Esophagus squamous epithelium (tissue), 5 donors: ENCODE data around the gene CNRIP1. TPM values are rescaled to one million over a fixed set of nuclear protein-coding genes. Genes with fewer than 3 reads are reported as not detected.

Source experiments
- DNase-seq: peaks from one replicate; lab custom pipeline; 2025; lab: John Stamatoyannopoulos, UW
- H3K27ac ChIP-seq, 4 donors: fragments of 200-600 bp; sonication (generic); one replicate each; pipeline ENCODE4 v1.5.1; 2016 to 2019; ENCODE audit warnings: mild to moderate bottlenecking in 1 of 4
- H3K27me3 ChIP-seq, 4 donors: fragments of 200-600 bp; sonication (generic); 1 replicate in 3 of 4; 2 replicates in 1 of 4; pipeline versions ENCODE4 v1.5.1 to v1.6.0; 2017 to 2021; ENCODE audit warnings: antibody characterized with exemption in 1 of 4
- H3K36me3 ChIP-seq, 3 donors: fragments of 200-600 bp; sonication (generic); one replicate each; pipeline ENCODE4 v1.5.1; 2016 to 2019
- H3K4me1 ChIP-seq, 3 donors: fragments of 200-600 bp; sonication (generic); one replicate each; pipeline ENCODE4 v1.5.1; 2017 to 2019
- H3K4me3 ChIP-seq, 4 donors: fragments of 200-600 bp; sonication (generic); 1 replicate in 3 of 4; 2 replicates in 1 of 4; pipeline ENCODE4 v1.5.1; 2016 to 2019; ENCODE audit warnings: mild to moderate bottlenecking in 2 of 4, moderate library complexity in 1 of 4
- H3K9me3 ChIP-seq, 3 donors: fragments of 200-600 bp; sonication (generic); one replicate each; pipeline ENCODE4 v1.5.1; 2016 to 2019
- CTCF ChIP-seq, 6 experiments: fragments of 450-650 bp in 4 of 6; fragments of 200-600 bp in 2 of 6; sonication (generic) in 2 of 6; IDR thresholded peaks; one replicate each; pipeline ENCODE4 v1.5.1; 2016 to 2019; ENCODE audit warnings: antibody characterized with exemption in 6 of 6, mild to moderate bottlenecking in 4 of 6, moderate library complexity in 4 of 6
- POLR2A ChIP-seq, 4 donors: fragments of 450-650 bp; IDR thresholded peaks; one replicate each; pipeline ENCODE4 v1.6.1; 2017; ENCODE audit warnings: antibody characterized with exemption in 4 of 4, mild to moderate bottlenecking in 4 of 4, moderate library complexity in 3 of 4
- WGBS, 2 donors: methylation state at CpG; one replicate each; pipeline ENCODE4 v1.1.5; 2018; 5-methylcytosine and 5-hydroxymethylcytosine counted together
- intact Hi-C: fragments of 100-400 bp; cut with DNase I; formaldehyde crosslinking; loops from one replicate; pipeline ENCODE4 v1.15.0; 2022
- total RNA-seq, 4 donors: library from RNA; depleted of rRNA; stranded (reverse); fragments of >200 nt; gene quantifications; one replicate each; pipeline ENCODE4 v1.1.0, GENCODE V29; 2016
- donor health status: DM: yes; HTN: yes; CAD: no.

Gene CNRIP1
- total RNA-seq, 4 donors from 2014 or later, result 0.61 to 21.4 (median 5.0) TPM

- Histone ChIP-seq H3K4me1 (peaks cover 18 to 95% (median 43%) of the 10 kb centered on the region in 3 donors), H3K27ac (no peak overlapping the region), H3K27me3 (no peaks in the 10 kb centered on the region), H3K36me3 (no peaks in the 10 kb centered on the region), H3K9me3 (no peaks in the 10 kb centered on the region), H3K4me3 (no peak overlapping the region)
- intact Hi-C loops, result loop anchor here (10.0 kb wide), 1 partner anchor 61 kb away; no protein-coding TSS in a partner anchor
- DNase-seq, result no peak
- TF ChIP-seq POLR2A (IDR thresholded peaks at IDR 0.05), result no peak
- no peak for TF ChIP-seq CTCF (IDR thresholded peaks at IDR 0.05)
These were observed 74.1 kb downstream of the CNRIP1 start for GRCh38 chr2:68245672-68246071.

GRCh38 chr2:68245066-68245465 is 74.7 kb downstream of the CNRIP1 start:
- H3K9me3 ChIP-seq, result no peaks in the 10 kb centered on the region
- DNase-seq, result no peak
- H3K27ac ChIP-seq, result no peak overlapping the region
- H3K27me3 ChIP-seq, result no peaks in the 10 kb centered on the region
- no peak overlapping the region for H3K4me3 ChIP-seq
- peaks cover 23 to 95% (median 45%) of the 10 kb centered on the region in 3 donors for H3K4me1 ChIP-seq
- no peak for TF ChIP-seq POLR2A (IDR thresholded peaks at IDR 0.05)
- no peak for TF ChIP-seq CTCF (IDR thresholded peaks at IDR 0.05)
- 100% methylated on average over 3 to 4 of the region's 4 CpGs for WGBS, 2 donors
- H3K36me3 ChIP-seq, result no peaks in the 10 kb centered on the region
- intact Hi-C loops, result loop anchor here (10.0 kb wide), 1 partner anchor 60 kb away; no protein-coding TSS in a partner anchor

- no peak overlapping the region for H3K4me3 ChIP-seq
- 58 to 68% methylated on average over 2 of the region's 2 CpGs for WGBS, 2 donors
- DNase-seq, result no peak
- peaks cover 23 to 95% (median 40%) of the 10 kb centered on the region in 3 donors for H3K4me1 ChIP-seq
- H3K36me3 ChIP-seq, result no peaks in the 10 kb centered on the region
- intact Hi-C loops, result loop anchor here (10.0 kb wide), 1 partner anchor 60 kb away; no protein-coding TSS in a partner anchor
- no peaks in the 10 kb centered on the region for H3K9me3 ChIP-seq
- peak overlapping the region in 1 of 4 donors; percentile 27 for H3K27ac ChIP-seq
- no peak for TF ChIP-seq CTCF (IDR thresholded peaks at IDR 0.05)
- no peak for TF ChIP-seq POLR2A (IDR thresholded peaks at IDR 0.05)
- no peaks in the 10 kb centered on the region for H3K27me3 ChIP-seq
These were observed 75.3 kb downstream of the CNRIP1 start for GRCh38 chr2:68244456-68244855.

Other genes with a start within 250 kb of the CNRIP1 start
- gene PNO1, start 162.1 kb downstream of the CNRIP1 start, total RNA-seq, result 10 to 100 TPM in 3 of 4 donors, 1 to 10 TPM in 1; 7.9 to 25.6 (median 15.8) TPM
- gene PPP3R1, start 67.4 kb downstream of the CNRIP1 start, total RNA-seq, result 10 to 100 TPM; 25.8 to 32.7 (median 28.2) TPM
- gene PLEK, start 45.3 kb upstream of the CNRIP1 start, total RNA-seq, result 1 to 10 TPM in 3 of 4 donors, under 1 TPM in 1; 0.34 to 8.2 (median 3.4) TPM
- under 1 TPM; 0.61 to 0.95 (median 0.64) TPM for gene FBXO48, start 147.3 kb upstream of the CNRIP1 start, total RNA-seq
- 1 to 10 TPM; 3.2 to 9.5 (median 4.7) TPM for gene APLF, start 147.6 kb upstream of the CNRIP1 start, total RNA-seq